GM12878 (cell line): ENCODE measurements around the gene USP14.

ENCODE experiments used
- BHLHE40 ChIP-seq, 2 experiments: fragments of 450-650 bp in 1 of 2; IDR thresholded peaks; 2 replicates each; pipeline ENCODE4 v1.6.1; 2011 to 2017; ENCODE audit warnings: low read depth in 2 of 2, borderline replicate concordance in 1 of 2, improper control_type of control experiment in 1 of 2, low read length in 1 of 2, mild to moderate bottlenecking in 1 of 2
- MYC ChIP-seq: IDR thresholded peaks from 2 replicates; pipeline ENCODE4 v1.6.1; 2011; ENCODE audit warnings: mild to moderate bottlenecking, low read length, moderate library complexity, inconsistent platforms; ENCODE audit not compliant: insufficient read depth, insufficient replicate concordance, insufficient read length, severe bottlenecking

GRCh38 chr18:227374-227773 lies 69.0 kb downstream of the USP14 start:
- TF ChIP-seq BHLHE40 (IDR thresholded peaks at IDR 0.05; ENCODE audit: borderline replicate concordance in 1 of 2, low read depth in 2 of 2, low read length in 1 of 2) (no peak), MYC (no peak)
